ENCODE data around the gene LAMA5.

The LAMA5 gene

DNA sequence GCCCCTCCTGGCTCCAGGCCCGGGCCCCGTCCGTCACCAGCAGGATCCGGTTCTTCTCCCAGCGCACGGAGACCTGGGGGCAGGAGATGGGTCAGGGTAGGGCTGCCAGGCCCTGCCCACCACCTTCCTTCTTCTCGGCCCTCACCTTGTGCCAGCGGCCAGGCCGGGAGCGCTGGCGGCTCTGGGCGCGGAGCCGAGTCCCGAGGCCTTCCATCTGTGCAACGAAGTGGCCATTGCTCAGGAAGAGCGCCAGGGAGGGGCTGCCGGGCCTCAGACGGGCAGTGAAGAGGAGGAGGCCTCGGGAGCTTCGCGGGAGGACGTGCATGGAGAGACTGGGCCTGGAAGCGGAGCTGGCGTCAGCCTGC lies 56.4 kb downstream of the LAMA5 start:
- no peak for DNase-seq

DNA sequence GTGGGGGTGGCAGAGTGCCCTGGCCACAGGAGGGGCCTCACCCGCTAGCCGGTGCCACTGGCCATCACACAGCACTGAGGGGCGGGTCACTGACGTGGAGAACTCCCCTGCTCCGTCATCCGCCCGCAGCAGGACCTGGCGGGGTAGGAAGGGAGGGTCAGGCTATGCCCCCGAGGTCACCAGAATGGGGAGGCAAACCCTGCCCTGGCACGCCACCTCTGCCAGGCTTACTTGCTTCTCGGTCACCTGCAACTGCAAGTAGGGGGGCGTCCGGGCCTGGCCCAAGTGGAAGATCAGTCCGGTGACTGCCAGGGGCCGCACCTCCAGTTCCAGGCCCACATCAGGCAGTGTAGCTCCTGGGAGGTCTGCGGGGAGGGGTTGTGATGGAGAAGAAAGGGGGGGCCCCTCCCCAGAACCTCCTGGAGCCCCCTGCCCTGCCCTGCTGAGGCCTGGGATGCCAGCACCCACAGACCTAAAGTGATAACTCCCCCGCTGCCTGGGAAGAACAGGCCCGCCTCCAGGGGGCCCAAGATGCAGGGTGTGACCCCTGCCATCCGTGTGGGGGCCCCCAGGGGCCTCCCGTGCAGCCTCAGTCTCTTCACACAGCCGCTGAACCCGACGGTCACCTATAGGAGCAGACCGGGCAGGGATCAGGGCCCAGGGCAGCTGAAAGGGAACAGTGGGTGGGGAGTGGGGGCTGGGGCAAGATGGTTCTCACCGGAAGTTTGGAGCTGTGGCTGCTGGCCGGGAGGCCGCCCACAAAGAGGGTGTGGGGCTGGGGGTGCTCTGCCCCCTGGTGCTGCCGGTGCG lies 57.0 kb downstream of the LAMA5 start:
- DNase-seq: no peak

DNA sequence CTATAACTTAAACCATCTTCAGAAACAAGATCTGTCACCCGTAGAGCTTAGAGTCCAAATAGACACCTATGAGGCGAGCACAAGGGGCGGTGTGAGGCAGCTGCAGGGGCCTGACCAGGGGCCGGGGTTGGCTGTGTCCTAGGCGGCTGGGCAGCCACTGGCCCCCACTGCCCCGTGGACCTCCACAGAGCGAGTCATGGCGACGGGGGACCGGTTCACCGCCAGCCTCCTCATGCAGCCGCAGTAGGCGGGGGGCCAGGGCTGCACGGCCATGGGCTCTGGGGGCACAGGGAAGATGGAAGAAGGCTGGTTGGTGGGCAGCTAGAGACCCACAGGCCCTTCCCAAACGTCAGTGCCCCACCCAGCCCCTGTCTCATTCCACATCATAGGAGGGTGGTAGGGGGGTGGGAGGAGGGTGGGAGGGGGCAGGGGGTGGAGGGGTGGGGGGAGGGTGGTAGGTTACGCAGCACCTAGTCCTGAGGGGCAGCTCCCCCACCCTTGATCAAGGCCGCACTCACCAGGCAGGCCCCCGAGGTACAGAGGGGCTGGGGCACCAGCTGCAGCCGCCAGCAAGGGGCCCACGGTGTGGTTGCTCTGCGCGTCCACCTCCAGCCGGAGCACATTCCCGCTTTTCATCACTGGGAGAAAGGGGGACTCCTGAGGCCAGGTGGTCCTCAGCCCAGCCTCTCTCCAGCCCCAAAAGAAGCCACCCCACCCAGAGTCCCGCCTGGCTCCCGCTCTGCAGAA lies 57.7 kb downstream of the LAMA5 start:
- DNase-seq: no peak

DNA sequence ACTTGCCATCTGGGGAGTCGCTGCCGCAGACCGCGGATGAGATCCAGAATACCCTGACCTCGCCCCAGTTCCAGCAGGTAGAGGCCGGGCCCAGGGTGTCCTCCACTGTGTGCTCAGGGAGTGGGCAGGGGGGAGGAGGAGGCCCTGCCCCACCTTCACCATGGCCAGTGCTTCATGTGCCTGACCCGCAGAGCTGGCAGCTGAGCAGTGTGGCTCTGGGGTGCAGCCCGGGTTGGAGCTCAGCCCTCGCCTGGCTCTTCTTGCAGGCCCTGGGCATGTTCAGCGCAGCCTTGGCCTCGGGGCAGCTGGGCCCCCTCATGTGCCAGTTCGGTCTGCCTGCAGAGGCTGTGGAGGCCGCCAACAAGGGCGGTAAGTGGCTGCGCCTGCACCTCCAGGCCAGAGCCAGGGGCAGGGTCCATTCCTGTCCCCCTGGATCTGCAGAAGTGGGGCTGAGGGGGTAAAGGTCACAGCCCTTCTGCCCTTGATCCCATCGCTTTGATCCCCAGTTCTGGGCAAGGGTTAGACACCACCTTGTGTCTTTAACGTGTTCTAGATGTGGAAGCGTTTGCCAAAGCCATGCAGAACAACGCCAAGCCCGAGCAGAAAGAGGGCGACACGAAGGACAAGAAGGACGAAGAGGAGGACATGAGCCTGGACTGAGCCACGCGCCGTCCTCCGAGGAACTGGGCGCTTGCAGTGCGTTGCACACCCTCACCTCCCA lies 58.9 kb downstream of the LAMA5 start:
- no peak for DNase-seq

DNA sequence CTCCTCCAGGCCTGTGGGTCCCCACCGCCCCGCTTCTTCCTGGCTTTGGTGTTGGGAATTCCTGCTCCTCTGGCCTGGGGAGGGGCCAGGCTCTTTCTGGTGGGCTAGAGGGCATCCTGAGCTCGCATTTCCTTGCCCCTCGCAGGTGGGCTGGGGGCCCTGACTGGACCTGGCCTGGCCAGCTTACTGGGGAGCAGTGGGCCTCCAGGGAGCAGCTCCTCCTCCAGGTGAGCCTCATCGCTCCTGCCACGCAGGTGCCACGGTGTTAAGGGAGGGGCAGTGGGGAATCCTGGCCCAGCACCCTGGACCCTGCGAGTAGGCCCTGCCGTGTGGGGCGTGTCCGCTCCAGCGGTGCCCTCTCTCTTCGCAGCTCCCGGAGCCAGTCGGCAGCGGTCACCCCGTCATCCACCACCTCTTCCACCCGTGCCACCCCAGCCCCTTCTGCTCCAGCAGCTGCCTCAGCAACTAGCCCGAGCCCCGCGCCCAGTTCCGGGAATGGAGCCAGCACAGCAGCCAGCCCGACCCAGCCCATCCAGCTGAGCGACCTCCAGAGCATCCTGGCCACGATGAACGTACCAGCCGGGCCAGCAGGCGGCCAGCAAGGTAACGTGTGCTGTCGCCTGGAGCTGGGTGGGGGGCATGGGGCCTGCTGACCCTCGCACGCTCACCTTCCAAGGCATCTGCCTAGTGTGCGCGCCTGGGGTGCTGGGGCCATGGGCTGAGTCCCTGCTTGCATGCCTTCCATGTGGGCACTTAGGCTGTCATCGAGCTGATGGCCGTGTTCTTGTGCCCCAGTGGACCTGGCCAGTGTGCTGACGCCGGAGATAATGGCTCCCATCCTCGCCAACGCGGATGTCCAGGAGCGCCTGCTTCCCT lies 59.6 kb downstream of the LAMA5 start:
- DNase-seq: no peak

DNA sequence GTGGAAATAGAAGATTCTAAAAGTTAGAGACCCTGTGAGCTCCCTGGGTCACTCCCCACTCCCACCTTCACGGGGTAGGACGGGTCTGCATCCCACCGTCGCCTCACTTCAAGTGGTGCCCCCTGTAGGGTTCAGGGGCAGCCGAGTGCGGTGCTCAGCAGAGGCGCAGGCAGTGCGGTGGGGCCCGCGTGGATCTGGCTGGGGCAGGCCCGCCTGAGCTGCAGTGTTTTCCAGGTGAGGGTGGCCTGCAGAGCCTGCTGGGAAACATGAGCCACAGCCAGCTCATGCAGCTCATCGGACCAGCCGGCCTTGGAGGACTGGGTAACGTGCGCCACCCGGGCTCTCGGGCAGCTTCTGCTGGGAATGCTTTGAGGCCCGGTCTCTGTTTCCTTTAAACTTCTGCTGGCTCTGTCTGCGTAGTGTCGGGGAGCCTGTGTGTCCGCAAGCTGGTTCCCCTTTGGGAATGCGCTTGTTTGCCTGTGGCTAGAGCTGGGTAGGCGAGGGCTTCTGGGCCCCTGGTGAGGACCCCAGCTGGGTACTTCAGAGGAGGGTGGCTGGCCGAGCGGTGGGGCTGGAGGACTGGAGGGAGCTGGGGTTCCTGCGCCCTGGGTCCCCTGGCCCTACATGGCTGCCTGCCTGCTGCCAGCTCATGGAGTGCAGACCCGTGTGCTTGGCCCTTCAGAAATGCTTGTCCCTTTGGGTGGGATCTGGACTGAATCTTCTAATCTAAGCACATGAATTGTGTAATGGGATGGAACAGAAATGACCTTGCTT lies 60.5 kb downstream of the LAMA5 start:
- no peak for DNase-seq

DNA sequence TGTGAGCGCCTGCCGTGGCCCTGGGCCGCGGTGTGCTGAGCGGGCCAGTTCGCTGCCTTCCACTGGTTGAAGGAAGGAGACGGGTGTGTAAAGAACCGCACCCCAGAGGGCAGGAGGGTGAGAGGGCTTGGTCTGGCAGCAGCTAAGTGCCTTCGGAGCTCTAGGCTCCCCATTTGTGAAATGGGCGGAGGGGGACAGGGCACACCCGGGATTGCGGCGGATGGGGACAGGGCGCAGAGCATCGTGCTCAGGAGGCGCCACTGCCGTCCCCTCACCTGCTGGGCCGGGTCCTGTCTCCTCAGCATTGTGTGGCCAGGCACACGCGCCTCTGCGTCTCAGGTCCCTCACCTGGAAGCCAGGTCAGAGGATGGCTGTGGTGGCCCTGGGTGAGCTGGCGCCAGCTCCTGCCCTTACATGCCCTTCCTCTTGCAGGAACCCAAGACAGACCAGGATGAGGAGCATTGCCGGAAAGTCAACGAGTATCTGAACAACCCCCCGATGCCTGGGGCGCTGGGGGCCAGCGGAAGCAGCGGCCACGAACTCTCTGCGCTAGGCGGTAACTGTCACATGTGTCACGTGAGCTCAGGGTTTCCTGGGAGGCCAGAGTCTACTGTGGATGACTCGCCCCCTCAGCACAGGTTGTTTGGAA lies 61.2 kb downstream of the LAMA5 start:
- no peak for DNase-seq

DNA sequence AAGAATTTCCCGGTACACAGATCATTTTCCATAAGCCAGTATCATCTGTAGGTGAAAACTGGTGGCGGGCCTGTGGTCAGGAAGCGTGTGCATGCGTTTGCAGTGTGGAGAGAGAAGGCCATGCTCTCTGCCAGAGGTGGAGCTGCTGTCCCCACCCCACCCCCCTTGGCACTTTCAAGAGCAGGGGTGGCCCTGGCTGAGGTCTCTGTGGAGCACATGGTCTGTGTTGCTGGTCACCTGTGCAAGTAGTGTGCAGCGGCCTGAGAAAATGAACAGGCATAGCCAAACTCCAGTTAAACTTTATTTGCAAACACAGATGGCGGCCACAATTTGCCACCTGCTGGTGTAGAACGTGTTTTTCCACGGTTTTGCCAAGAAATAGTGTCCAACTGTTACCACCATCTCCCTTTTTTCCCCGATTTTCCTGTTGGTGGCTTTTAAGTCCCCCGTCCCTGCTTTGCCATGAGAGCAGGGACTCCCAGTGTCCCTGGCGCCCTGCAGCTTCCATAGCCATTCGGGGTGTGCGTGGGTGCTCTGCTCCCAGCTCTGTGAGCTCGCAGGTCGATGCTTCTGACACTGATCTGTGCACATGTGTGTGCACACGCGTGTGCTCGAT lies 61.9 kb downstream of the LAMA5 start:
- no peak for DNase-seq

DNA sequence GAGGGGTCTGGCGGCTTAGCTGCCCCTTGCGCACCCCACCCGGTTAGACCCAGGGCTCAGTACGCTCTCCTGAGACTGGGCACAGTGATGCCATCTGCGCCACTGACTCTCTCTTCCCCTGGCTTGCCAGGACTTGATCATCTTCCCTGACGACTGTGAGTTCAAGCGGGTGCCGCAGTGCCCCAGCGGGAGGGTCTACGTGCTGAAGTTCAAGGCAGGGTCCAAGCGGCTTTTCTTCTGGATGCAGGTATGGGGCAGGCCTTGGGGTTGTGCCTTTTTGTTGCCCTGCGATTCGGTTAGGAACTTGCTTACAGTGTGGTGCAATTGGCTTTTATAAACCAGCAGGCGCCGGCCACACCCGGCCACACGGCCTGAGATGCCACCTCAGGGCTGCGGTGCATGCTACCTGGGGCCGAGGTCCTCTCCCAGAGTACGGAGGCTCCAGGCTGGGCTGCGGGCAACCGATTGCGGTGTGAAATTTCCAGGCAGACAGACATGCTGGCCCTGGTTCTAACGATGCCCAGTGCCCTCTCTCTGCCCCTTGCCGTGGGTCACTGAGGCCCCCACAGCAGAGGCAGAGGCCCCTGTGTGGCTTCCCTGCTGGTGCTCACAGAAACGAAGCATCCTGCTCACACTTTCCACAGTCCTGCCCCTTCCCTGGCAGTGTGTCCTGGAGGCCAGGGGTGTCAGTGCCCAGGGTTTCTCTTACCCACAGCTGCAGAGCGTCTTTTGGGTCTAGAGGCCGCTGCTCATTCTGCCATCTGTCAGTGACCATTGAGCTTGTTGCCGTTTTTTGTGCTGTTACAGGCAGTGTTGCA lies 62.6 kb downstream of the LAMA5 start:
- no peak for DNase-seq

DNA sequence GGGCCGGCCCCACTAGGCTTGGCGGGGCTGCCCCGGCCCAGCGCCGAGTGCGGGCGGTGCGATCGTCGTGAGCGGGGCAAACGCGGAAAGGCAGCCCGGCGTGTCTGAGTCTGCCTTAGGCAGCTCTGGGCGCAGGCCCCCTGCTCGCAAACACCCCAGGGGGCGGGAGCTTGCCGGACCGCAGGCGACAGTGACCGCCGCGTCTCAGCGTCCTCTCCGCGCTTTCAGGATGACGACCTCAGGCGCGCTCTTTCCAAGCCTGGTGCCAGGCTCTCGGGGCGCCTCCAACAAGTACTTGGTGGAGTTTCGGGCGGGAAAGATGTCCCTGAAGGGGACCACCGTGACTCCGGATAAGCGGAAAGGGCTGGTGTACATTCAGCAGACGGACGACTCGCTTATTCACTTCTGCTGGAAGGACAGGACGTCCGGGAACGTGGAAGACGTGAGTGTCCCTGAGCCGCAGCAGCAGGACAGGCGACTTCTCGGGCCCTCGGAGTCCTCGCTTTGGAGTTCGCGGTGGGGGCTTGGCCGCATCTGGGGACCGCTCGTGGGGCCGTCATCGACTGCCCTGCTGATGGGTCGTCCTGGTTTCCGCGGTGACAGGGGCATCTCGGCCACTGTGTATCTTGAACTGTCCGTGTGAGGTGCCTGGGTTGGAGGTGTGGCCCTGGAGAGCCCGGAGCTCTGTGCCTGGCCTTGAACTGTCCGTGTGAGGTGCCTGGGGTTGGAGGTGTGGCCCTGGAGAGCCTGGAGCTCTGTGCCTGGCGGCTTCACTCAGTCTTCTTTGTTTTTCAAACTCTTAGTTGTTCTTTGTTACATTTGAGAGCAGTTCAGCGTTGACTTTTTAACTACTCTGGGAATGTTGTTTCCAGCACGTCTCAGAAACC lies 63.5 kb downstream of the LAMA5 start:
- no peak for DNase-seq

DNA sequence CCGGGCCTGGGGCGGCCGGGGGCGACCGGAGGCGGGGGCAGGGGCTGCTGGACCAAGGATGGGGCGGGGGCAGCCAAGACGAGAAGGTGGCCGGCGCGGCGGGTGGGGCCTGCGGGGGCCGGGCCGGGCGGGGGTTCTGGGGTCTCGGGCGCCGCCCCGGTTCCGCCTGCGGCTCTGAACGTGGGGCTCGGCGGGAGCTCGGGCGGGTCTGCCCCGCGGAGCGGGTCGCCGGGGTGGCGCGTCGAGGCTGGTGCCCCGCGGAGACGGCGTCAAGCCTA lies 64.1 kb downstream of the LAMA5 start:
- DNase-seq: no peak

DNA sequence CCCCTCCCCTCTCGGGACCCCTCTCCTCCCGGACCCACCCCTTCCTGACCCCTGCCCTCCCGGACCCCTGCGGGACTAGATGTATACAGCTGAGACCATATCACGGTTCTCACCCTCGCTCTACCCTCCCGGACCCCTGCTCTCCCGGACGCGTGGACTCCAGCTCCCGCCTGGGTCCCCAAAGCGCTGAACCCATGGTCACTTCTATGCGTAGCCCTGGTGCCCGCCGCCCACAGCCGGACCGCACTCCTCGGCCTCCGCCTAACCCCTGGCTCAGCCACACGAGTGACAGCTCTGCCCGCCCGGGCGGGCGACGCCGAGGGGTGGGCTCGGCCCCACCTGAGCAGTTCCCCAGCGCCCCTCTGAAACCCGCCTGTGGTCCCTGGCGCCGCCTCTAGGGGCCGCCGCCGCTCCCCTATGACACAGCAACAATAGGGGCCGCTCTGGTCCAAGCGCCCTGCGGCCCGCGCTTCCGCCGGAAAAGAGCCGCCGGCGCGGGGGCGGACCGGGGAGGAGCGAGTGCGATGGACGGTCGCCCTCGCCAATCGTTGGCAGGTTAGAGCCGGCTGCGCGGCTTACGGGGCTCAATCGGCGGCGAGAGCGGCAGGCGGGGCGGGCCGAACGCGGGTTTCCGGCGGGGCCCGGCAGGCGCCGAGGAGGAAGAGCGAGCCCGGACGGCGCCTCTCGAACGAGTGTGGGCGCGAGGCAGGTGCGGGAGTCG lies 64.6 kb downstream of the LAMA5 start, which contains the start of gene ADRM1:
TSS of gene ADRM1 (plus strand) at position 657 of the 721 bp plus-strand sequence. CDS start 572 bp downstream, outside the sequence.
- peak; percentile 96 for DNase-seq

DNA sequence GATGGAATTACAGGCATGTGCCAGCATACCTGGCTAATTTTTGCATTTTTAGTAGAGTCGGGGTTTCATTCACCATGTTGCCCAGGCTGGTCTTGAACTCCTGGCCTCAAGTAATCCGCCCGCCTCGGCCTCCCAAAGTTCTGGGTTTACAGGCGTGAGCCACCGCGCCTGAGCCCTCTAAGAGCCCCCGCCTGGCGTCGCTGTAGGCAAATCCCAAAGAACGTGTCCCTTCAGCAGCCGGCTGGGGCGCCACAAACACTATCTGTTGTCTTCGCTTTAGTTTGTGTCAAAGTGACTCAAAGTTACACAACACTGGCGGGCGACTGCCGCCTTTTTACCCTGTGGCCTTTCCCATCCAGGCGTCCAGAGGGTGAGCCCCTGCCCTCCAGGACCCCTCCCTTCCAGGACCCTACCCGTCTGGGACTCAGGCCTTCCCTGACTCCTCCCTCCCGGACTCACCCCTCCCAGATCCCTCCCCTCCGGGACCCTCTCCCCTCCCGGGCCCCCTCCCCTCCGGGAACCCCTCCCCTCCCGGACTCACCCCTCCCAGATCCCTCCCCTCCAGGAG lies 65.3 kb downstream of the LAMA5 start:
- DNase-seq: peak; percentile 90

DNA sequence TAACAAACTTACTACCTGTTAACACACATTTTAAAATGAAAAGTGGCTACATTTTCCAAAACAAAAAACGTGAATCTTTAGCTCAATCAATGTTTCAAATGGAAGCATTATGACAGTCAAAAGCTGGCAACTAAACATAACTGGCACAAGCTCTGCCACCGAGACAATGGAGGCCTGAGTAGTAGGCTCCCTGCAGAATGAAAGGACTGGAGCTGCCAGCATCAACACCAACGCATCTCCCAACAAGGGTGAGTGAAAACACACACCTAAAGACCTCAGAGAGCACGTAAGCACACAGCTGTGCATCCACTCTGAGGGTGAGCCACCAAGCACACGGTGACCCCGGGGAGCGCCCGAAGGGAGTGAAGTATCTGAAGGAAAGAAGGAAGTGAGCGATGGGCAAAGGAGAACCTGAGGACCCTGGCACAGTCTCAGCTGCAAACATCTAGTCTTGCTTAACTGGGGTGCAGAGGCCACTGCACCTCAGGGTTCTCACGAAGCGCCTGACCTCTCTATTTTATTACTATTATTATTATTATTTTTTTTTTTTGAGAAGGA lies 65.9 kb downstream of the LAMA5 start:
- no peak for DNase-seq

DNA sequence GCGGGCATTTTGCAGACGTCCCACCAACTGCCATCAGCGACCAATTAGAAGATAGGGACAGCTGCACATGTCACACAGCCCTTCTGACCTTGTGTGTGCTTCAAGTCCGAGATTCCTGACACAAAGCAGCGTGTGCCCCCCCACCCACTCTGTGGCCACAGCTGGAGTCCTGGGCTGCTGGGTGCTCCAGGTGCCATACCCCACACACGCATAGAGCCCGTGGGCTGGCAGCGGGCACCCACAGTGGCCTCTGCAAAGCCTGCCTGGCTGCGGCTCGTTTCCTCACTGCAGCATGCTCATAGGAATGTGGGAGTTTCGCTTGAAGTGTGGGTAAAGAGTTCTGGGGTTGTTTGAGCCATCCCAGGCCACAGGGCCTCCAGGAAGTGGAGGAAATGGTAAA lies 66.8 kb downstream of the LAMA5 start:
- DNase-seq: no peak

DNA sequence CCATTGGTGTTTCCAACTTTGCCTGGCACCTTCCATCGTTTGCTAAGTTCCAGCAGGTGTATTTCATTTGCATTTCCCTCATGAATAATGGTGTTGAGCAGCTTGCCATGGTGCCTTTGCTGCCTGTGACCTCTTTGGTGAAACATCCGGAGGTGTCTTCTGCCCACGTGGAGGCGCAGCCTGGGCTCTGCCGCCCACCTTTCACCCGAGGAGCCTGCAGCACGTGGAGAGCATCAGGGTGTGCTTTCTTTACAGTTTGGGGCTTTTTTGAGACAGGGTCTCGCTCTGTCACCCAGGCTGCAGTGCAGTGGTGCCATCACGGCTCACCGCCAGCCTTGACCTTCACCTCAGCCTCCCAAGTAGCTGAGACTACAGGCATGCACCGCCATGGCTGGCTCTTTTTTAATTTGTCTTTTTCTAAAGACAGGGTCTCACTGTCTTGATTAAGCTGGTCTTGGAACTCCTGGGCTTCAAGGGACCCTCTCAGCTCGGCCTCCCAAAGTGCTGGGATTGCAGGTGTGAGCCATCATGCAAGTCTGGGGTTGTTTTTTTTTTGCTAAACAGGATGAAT lies 67.4 kb downstream of the LAMA5 start:
- DNase-seq: no peak

DNA sequence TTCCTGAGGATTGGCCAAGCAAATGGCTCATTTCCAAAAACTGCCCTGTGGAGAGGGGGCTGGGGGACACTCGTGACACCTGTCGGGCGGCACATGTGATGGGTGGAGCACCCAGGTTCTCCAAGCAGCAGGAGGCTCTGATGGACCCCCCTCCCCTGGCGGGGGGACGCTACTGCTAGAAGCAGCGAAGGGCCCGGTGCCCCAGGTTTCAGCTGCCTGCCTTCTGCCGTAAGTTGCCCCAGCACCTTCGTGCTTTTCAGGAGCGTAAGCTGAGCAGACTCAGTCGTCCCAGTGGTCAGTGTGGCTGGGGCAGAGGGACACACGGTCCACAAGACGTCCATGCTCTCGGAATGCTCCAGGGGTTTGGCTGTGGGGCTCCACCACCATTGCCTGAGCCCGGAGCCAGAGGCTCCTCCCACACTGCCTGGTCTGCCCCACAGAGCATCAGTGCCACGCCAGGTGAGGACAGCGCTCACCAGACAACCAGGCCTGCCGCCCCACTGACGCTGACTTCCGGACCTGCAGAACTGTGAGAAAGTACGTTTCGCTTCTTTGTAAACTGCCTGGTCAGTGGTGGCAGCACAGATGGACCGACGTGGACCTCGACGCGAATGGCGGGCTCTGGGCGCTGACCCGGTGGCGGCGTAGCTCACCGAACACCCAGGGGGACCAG lies 68.4 kb downstream of the LAMA5 start:
- no peak for DNase-seq

Measured in stimulated activated naive CD4-positive, alpha-beta T cell treated with Interleukin-2 at 50 U/mL for 16 hours (primary cell).